ENCODE data around the gene WNT3A.

- TF ChIP-seq POLR2A (IDR thresholded peaks at IDR 0.05; ENCODE audit: extremely low read depth, insufficient read length) (no peak), CTCF (IDR thresholded peaks at IDR 0.05; ENCODE audit: low read depth, low read length) (no peak), MAX (IDR thresholded peaks at IDR 0.05; ENCODE audit: low read depth, low read length) (no peak), MYC (IDR thresholded peaks at IDR 0.05; ENCODE audit: low read depth, low read length) (no peak)
These were observed 78.6 kb downstream of the WNT3A start for GRCh38 chr1:228085287-228085951.

Data from NB4 (cell line).